Skeletal muscle satellite cell (primary cell): ENCODE data around the gene FXYD5.
A peak's percentile ranks its signal among the peaks of the same experiment; 100 is the strongest.

Experiments used
- H3K27me3 ChIP-seq: 2 replicates; pipeline ENCODE4 v1.7.0; 2013; ENCODE audit warnings: low read length; ENCODE audit not compliant: control insufficient read depth, insufficient read depth
- H3K36me3 ChIP-seq: 2 replicates; pipeline ENCODE4 v1.7.0; 2013; ENCODE audit warnings: mild to moderate bottlenecking, control low read depth, low read length; ENCODE audit not compliant: insufficient read depth
- H3K4me1 ChIP-seq: 2 replicates; pipeline ENCODE4 v1.7.0; 2013; ENCODE audit warnings: low read length; ENCODE audit not compliant: control insufficient read depth, insufficient read depth
- H3K4me2 ChIP-seq: 2 replicates; pipeline ENCODE4 v1.7.0; 2013; ENCODE audit warnings: mild to moderate bottlenecking, low read length
- H3K4me3 ChIP-seq: 2 replicates; pipeline ENCODE4 v1.7.0; 2013; ENCODE audit warnings: low read length
- H3K9ac ChIP-seq: 2 replicates; pipeline ENCODE4 v1.7.0; 2013; ENCODE audit warnings: mild to moderate bottlenecking, low read depth, low read length, moderate library complexity
- H3K9me3 ChIP-seq: replicated peaks from 2 replicates; pipeline ENCODE4 v1.7.0; 2013; ENCODE audit warnings: mild to moderate bottlenecking, control low read depth, low read length

Gene FXYD5

GRCh38 chr19:35114353-35115176, 40.0 kb upstream of the FXYD5 start:
- H3K9me3 ChIP-seq, result no peaks in the 10 kb centered on the region
- no peak overlapping the region for H3K4me3 ChIP-seq
- peak overlapping the region; percentile 15 for H3K4me2 ChIP-seq
- H3K36me3 ChIP-seq, result no peaks in the 10 kb centered on the region
- peaks cover 26% of the 10 kb centered on the region for H3K27me3 ChIP-seq
- H3K4me1 ChIP-seq, result no peaks in the 10 kb centered on the region
- H3K9ac ChIP-seq, result no peak overlapping the region

GRCh38 chr19:35115177-35115951, 39.2 kb upstream of the FXYD5 start, which contains the start of gene FXYD3:
TSS of gene FXYD3 (plus strand) at chr19:35115823. CDS start at chr19:35119377, 3,554 bp downstream.
- Histone ChIP-seq H3K4me1 (peaks cover 1% of the 10 kb centered on the region), H3K9ac (no peak within 1 kb of the TSS), H3K4me2 (peak within 1 kb of the TSS; percentile 15), H3K27me3 (peaks cover 21% of the 10 kb centered on the region), H3K36me3 (no peaks in the 10 kb centered on the region), H3K4me3 (no peak within 1 kb of the TSS), H3K9me3 (no peaks in the 10 kb centered on the region)

GRCh38 chr19:35116072-35116801, 38.3 kb upstream of the FXYD5 start:
- Histone ChIP-seq H3K4me3 (no peak overlapping the region), H3K9me3 (no peaks in the 10 kb centered on the region), H3K4me2 (no peak overlapping the region), H3K4me1 (peaks cover 7% of the 10 kb centered on the region), H3K27me3 (peaks cover 21% of the 10 kb centered on the region), H3K9ac (no peak overlapping the region), H3K36me3 (no peaks in the 10 kb centered on the region)

GRCh38 chr19:35117116-35117515, 37.4 kb upstream of the FXYD5 start:
- Histone ChIP-seq H3K27me3 (peaks cover 21% of the 10 kb centered on the region), H3K36me3 (no peaks in the 10 kb centered on the region), H3K4me3 (no peak overlapping the region), H3K9me3 (no peaks in the 10 kb centered on the region), H3K4me1 (peaks cover 7% of the 10 kb centered on the region), H3K4me2 (no peak overlapping the region), H3K9ac (no peak overlapping the region)

- H3K36me3 ChIP-seq, result no peaks in the 10 kb centered on the region
- H3K9me3 ChIP-seq, result no peaks in the 10 kb centered on the region
- H3K4me2 ChIP-seq, result no peak overlapping the region
- H3K4me1 ChIP-seq, result peaks cover 7% of the 10 kb centered on the region
- H3K4me3 ChIP-seq, result no peak overlapping the region
- no peak overlapping the region for H3K9ac ChIP-seq
- H3K27me3 ChIP-seq, result peaks cover 21% of the 10 kb centered on the region
These were observed 36.7 kb upstream of the FXYD5 start for GRCh38 chr19:35117799-35118198.

- peaks cover 12% of the 10 kb centered on the region for H3K4me1 ChIP-seq
- no peaks in the 10 kb centered on the region for H3K9me3 ChIP-seq
- H3K4me3 ChIP-seq, result no peak overlapping the region
- H3K9ac ChIP-seq, result no peak overlapping the region
- H3K4me2 ChIP-seq, result no peak overlapping the region
- H3K36me3 ChIP-seq, result no peaks in the 10 kb centered on the region
- H3K27me3 ChIP-seq, result peaks cover 21% of the 10 kb centered on the region
These were observed 36.1 kb upstream of the FXYD5 start for GRCh38 chr19:35118268-35119020.

- H3K4me3 ChIP-seq, result no peak overlapping the region
- no peak overlapping the region for H3K4me2 ChIP-seq
- H3K4me1 ChIP-seq, result peaks cover 19% of the 10 kb centered on the region
- H3K36me3 ChIP-seq, result no peaks in the 10 kb centered on the region
- peaks cover 19% of the 10 kb centered on the region for H3K27me3 ChIP-seq
- H3K9me3 ChIP-seq, result no peaks in the 10 kb centered on the region
- H3K9ac ChIP-seq, result no peak overlapping the region
These were observed 35.4 kb upstream of the FXYD5 start for GRCh38 chr19:35119091-35119490.

GRCh38 chr19:35119578-35120155, 34.9 kb upstream of the FXYD5 start:
- Histone ChIP-seq H3K4me3 (no peak overlapping the region), H3K27me3 (peaks cover 19% of the 10 kb centered on the region), H3K9me3 (no peaks in the 10 kb centered on the region), H3K4me1 (peaks cover 23% of the 10 kb centered on the region), H3K36me3 (no peaks in the 10 kb centered on the region), H3K4me2 (no peak overlapping the region), H3K9ac (no peak overlapping the region)

- Histone ChIP-seq H3K9ac (no peak overlapping the region), H3K4me1 (peaks cover 27% of the 10 kb centered on the region), H3K27me3 (peaks cover 23% of the 10 kb centered on the region), H3K4me2 (no peak overlapping the region), H3K4me3 (no peak overlapping the region), H3K9me3 (no peaks in the 10 kb centered on the region), H3K36me3 (no peaks in the 10 kb centered on the region)
These were observed 34.0 kb upstream of the FXYD5 start for GRCh38 chr19:35120492-35120891.

GRCh38 chr19:35120898-35121297, 33.6 kb upstream of the FXYD5 start:
- H3K4me1 ChIP-seq, result peaks cover 27% of the 10 kb centered on the region
- no peak overlapping the region for H3K4me2 ChIP-seq
- H3K27me3 ChIP-seq, result peaks cover 23% of the 10 kb centered on the region
- H3K9ac ChIP-seq, result no peak overlapping the region
- H3K9me3 ChIP-seq, result no peaks in the 10 kb centered on the region
- H3K36me3 ChIP-seq, result no peaks in the 10 kb centered on the region
- no peak overlapping the region for H3K4me3 ChIP-seq
